ENCODE measurements around the gene ATP10B.

The ATP10B gene

DNA sequence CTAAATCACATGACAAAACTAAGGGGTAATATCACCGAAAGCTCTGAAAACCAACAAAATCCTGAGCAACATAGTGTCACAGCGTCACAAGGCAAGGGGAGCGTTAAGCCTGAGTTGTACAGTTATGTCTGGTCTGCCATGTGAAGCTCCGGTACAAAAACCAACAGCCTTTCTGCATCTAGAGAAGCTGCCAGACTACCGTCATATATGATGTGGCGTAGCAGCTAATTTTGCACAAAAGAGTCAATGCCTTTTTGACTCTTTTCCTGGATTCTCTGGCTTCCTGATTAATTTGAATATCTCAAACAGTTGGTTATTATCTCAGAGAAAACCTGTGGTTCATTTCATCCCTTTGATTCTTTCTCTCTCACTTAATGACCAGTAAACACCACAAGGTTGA lies 16.0 kb upstream of the ATP10B start:
- DNase-seq (ENCODE audit: extremely low read depth, low read depth) = no peak
- no peak overlapping the region for H3K4me3 ChIP-seq (replicated peaks; ENCODE audit: low read depth, low read length)
- TF ChIP-seq, protein P1, sequence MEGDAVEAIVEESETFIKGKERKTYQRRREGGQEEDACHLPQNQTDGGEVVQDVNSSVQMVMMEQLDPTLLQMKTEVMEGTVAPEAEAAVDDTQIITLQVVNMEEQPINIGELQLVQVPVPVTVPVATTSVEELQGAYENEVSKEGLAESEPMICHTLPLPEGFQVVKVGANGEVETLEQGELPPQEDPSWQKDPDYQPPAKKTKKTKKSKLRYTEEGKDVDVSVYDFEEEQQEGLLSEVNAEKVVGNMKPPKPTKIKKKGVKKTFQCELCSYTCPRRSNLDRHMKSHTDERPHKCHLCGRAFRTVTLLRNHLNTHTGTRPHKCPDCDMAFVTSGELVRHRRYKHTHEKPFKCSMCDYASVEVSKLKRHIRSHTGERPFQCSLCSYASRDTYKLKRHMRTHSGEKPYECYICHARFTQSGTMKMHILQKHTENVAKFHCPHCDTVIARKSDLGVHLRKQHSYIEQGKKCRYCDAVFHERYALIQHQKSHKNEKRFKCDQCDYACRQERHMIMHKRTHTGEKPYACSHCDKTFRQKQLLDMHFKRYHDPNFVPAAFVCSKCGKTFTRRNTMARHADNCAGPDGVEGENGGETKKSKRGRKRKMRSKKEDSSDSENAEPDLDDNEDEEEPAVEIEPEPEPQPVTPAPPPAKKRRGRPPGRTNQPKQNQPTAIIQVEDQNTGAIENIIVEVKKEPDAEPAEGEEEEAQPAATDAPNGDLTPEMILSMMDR (IDR thresholded peaks at IDR 0.05; ENCODE audit: low read depth, low read length, missing control alignments) = no peak

DNA sequence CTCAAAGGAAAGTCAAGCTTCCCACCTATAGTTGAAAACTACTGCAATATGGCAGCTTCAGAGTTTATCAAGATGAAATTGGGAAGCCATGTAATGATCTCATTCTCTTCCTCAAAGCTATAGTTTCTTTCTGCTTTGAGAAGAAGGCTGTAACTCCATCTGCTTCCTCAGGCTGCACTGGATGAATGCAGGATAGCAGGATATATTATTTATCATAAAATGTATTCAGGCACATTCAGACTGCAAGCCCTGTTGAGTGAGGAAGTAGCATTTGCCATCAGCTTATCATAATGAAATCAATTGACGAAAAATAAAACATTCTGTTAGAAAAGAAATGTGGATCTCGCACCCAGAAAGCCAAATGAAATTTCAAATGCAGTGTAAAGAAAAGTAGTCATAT lies 560 bp downstream of the ATP10B start:
- TF ChIP-seq, protein P1 (IDR thresholded peaks at IDR 0.05; ENCODE audit: low read depth, low read length, missing control alignments) = no peak

DNA sequence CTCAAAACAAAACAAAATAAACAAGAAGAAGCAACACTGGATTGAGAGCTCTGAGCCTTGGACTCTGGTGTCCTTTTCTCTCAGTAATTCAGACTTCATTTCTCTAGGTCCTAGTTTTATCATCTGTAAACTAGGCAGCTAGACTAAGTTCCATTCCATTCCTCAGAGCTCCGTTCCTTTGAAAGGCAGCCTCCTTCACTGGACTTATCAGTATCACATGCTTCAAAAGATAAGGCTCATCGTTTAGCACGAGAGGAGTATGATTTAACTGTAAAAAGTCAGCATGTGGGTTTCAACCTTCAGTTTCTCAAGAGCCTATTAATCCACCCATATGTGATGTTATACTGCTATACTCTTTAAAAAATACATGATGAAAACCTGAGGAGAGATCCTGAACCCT lies 1.6 kb downstream of the ATP10B start:
- no peak overlapping the region for H3K4me3 ChIP-seq (replicated peaks; ENCODE audit: low read depth, low read length)
- no peak for DNase-seq (ENCODE audit: extremely low read depth, low read depth)
- TF ChIP-seq, protein P1 (IDR thresholded peaks at IDR 0.05; ENCODE audit: low read depth, low read length, missing control alignments) = no peak

More for the DNA sequence above, 560 bp downstream of the ATP10B start:
- H3K4me3 ChIP-seq (replicated peaks; ENCODE audit: low read depth, low read length) = no peak overlapping the region
- DNase-seq (ENCODE audit: extremely low read depth, low read depth) = no peak

DNA sequence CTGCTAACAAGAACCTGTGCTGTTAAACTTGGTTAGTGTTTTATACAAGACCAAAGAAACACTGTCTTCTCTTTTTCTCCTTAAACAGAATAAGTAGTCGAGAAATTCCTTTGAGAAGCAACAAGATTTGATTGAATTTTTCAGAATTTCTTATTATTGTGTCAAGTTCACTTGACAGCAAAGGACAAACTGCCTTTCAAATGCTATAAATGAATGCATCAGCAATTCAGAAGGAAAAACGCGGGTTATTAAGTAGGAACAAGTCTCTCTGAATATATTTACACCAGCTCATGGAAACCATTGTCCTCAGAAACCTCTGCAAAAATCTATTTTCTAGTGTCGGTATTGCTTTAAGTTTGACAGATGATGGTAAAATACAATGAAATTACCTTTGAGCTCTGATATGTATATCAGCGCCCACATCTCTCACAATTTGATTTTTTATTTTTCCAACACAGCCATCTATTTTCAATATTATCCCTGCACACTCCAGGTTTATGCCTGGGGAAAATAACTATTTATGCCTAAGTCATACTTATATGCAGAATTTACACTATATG lies 4.4 kb downstream of the ATP10B start:
- TF ChIP-seq, protein P1 (IDR thresholded peaks at IDR 0.05; ENCODE audit: low read depth, low read length, missing control alignments) = no peak
- no peak for DNase-seq (ENCODE audit: extremely low read depth, low read depth)
- H3K4me3 ChIP-seq (replicated peaks; ENCODE audit: low read depth, low read length) = no peak overlapping the region

DNA sequence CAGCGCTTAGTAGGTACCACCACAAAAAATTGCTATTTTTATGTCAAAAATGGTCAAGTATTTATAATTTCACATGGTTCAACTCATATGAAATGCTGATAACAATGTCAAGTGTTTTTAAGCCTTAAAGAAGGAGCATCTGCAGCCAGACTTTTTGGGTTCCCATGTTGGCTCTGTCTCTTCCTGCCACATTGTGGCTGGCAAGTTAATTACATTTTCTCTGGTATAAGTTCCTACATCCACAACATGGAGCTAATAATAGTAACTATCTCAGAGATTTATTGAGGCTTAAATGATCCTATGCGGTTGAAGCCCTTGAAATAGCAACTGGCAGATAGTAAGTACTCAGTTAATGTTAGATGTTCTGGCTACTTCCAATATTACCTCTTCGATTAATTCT lies 5.4 kb downstream of the ATP10B start:
- TF ChIP-seq, protein P1 (IDR thresholded peaks at IDR 0.05; ENCODE audit: low read depth, low read length, missing control alignments) = no peak
- no peak overlapping the region for H3K4me3 ChIP-seq (replicated peaks; ENCODE audit: low read depth, low read length)
- no peak for DNase-seq (ENCODE audit: extremely low read depth, low read depth)

DNA sequence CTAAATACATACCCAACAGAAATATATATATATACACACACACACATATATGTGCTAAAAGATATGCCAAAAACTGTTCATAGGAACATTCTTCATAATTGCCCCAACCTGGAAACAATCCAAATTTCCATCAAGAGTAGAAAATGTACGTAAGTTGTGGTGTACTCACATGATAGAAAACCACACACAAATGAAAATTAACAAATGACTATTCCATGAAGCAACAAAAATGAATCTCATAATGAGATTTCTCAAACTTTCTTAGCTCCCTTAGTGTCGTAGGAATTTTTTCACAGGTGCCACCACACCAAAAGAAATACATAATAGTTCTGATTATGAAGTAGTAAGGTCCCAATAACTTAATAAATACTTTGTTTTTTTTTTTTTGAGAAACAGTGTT lies 7.8 kb downstream of the ATP10B start:
- TF ChIP-seq, protein P1 (IDR thresholded peaks at IDR 0.05; ENCODE audit: low read depth, low read length, missing control alignments) = no peak
- DNase-seq (ENCODE audit: extremely low read depth, low read depth) = no peak
- no peak overlapping the region for H3K4me3 ChIP-seq (replicated peaks; ENCODE audit: low read depth, low read length)

DNA sequence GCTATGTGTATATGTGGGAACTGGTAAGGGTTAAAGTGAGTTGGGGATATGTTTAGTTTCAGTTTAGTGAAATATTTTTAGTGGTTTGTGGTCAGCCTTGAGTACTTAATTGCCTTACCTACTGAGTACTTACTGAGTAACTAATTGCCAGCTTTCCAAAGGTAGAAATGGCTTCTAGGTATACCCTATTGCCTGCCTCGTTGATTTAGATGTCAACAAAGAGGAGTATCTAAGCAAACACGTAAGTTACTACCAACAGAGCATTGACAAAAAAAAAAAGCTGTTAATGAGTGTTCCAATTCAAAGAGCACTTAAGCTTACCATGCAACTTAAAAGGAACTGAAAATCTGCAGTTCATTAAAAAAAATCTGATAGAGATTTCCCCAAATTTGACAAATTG lies 8.8 kb downstream of the ATP10B start:
- DNase-seq (ENCODE audit: extremely low read depth, low read depth) = no peak
- TF ChIP-seq, protein P1 (IDR thresholded peaks at IDR 0.05; ENCODE audit: low read depth, low read length, missing control alignments) = no peak
- no peak overlapping the region for H3K4me3 ChIP-seq (replicated peaks; ENCODE audit: low read depth, low read length)
